Activated T-cell treated with anti-CD3 and anti-CD28 coated beads, Interleukin-2, amount 50 U/mL, for 72 hours (primary cell): ENCODE data around the gene PEPD. TPM values are rescaled to one million over a fixed set of nuclear protein-coding genes. Genes with fewer than 3 reads are reported as not detected.
"Not testable (repeated sequence)": the region's sequence is repeated elsewhere in the genome, so short reads cannot be mapped to it uniquely, and the experiment has no call there.

ENCODE experiments used
- ATAC-seq, 2 donors: fragments of 150-1000 bp; cut with Tn5 transposase; replicated peaks in 1 of 2; 2 replicates each; pipeline ENCODE4 v1.10.0; 2021; ENCODE audit warnings: moderate library complexity in 2 of 2, mild to moderate bottlenecking in 1 of 2
- DNase-seq, 2 donors: peaks; one replicate each; pipeline ENCODE4 v3.0.0; 2021 to 2022; ENCODE audit warnings: mixed read lengths in 1 of 2
- H3K27ac Mint-ChIP-seq: one replicate; pipeline ENCODE4 v1.8.0; 2022; ENCODE audit warnings: mild to moderate bottlenecking, moderate library complexity, mixed read lengths
- H3K27me3 Mint-ChIP-seq: one replicate; pipeline ENCODE4 v1.8.0; 2022; ENCODE audit warnings: low read depth, mixed read lengths
- H3K36me3 Mint-ChIP-seq, 2 donors: one replicate each; pipeline ENCODE4 v1.8.0; 2022; ENCODE audit warnings: mixed read lengths in 2 of 2, mild to moderate bottlenecking in 1 of 2; ENCODE audit not compliant: insufficient read depth in 2 of 2
- H3K4me1 Mint-ChIP-seq: one replicate; pipeline ENCODE4 v1.8.0; 2022; ENCODE audit warnings: low read depth, mixed read lengths
- H3K4me3 Mint-ChIP-seq, 2 donors: one replicate each; pipeline ENCODE4 v1.8.0; 2022; ENCODE audit warnings: mild to moderate bottlenecking in 2 of 2, mixed read lengths in 2 of 2, moderate library complexity in 2 of 2
- H3K9me3 Mint-ChIP-seq, 2 donors: one replicate each; pipeline ENCODE4 v1.8.0; 2022; ENCODE audit warnings: mixed read lengths in 2 of 2
- total RNA-seq, 2 donors: library from RNA; stranded (reverse); gene quantifications; one replicate each; pipeline ENCODE4 v1.2.3, GENCODE V29; 2022

The PEPD gene
- 10 to 100 TPM; 19.8 to 21.1 TPM for total RNA-seq

- Mint-ChIP-seq H3K27me3 (no peaks in the 10 kb centered on the region), H3K4me3 (peak within 1 kb of the TSS; percentile 96 to 97), H3K9me3 (no peaks in the 10 kb centered on the region), H3K36me3 (no peaks in the 10 kb centered on the region), H3K4me1 (peaks cover 22% of the 10 kb centered on the region), H3K27ac (peak within 1 kb of the TSS; percentile 77)
- DNase-seq (peak; percentile 85), ATAC-seq (peak; percentile 95 to 97)
Observed at GRCh38 chr19:33521480-33522370, at the start of gene PEPD. TSS of gene PEPD (minus strand) at chr19:33521791. CDS start at chr19:33521760, 31 bp downstream.

- peaks cover 28% of the 10 kb centered on the region for H3K27me3 Mint-ChIP-seq
- DNase-seq (no peak), ATAC-seq (no peak)
- no peaks in the 10 kb centered on the region for H3K4me1 Mint-ChIP-seq
- H3K4me3 Mint-ChIP-seq = no peak overlapping the region
- H3K27ac Mint-ChIP-seq = no peak overlapping the region
- H3K9me3 Mint-ChIP-seq = peaks cover 2 to 6% of the 10 kb centered on the region in 2 donors
- peaks cover 5% of the 10 kb centered on the region in 2 donors for H3K36me3 Mint-ChIP-seq
Observed at GRCh38 chr19:33569821-33570220, 48.2 kb upstream of the PEPD start.

- peaks cover 0 to under 1% of the 10 kb centered on the region in 2 donors for H3K36me3 Mint-ChIP-seq
- ATAC-seq (no peak), DNase-seq (no peak)
- H3K4me3 Mint-ChIP-seq = no peak overlapping the region
- H3K4me1 Mint-ChIP-seq = no peaks in the 10 kb centered on the region
- H3K27me3 Mint-ChIP-seq = peaks cover 23% of the 10 kb centered on the region
- no peaks in the 10 kb centered on the region for H3K9me3 Mint-ChIP-seq
- no peak overlapping the region for H3K27ac Mint-ChIP-seq
Observed at GRCh38 chr19:33568706-33569105, 47.1 kb upstream of the PEPD start.

DNA sequence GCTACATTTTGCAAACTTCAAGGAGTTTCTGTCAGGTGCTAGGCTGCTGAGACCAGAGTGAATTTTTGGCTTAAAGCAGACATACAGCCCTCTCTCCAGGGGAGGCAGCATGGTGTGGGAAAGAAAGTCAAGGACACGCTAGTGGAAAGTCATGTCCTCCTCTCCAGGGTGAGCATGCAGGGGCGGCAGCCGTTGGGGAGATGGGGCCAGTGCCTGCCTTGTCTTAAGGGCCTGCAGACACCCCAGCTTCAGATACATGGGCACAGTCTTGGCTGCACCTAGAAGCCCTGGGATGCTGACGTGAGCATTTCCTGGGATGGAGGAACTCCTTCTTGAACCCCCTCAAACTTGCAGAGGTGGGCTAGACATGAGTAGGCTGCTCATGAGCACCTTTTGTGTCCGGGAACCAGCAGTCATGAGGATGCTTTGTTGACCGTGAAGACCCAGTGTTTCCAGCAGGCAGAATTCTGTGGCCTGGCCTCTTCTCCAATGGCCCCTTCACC is 43.3 kb upstream of the PEPD start:
- Mint-ChIP-seq H3K27me3 (no peaks in the 10 kb centered on the region), H3K36me3 (no peaks in the 10 kb centered on the region)

DNA sequence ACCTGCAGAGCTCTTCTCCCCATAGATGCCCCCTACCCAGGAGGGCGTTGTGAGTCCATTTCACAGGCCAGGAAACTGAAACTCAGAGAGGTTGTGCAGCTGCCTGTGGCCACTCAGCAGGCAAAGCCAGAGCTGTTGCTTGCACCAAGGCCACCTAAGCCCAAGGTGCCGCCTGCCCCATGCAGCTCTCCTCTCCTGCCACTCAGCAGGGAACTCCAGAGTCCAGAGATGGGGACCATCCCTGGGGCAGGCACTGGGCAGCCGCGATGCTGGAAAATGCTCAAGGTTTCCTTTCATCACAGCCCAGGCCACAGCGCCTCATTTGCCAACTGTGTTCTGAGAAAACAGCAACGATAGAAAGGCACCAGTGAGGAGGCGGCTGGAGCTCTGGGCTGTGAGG is 41.0 kb upstream of the PEPD start:
- H3K27me3 Mint-ChIP-seq = no peaks in the 10 kb centered on the region
- no peak for ATAC-seq
- no peaks in the 10 kb centered on the region for H3K36me3 Mint-ChIP-seq
- H3K4me3 Mint-ChIP-seq = no peak overlapping the region
- H3K9me3 Mint-ChIP-seq = no peaks in the 10 kb centered on the region
- no peaks in the 10 kb centered on the region for H3K4me1 Mint-ChIP-seq
- DNase-seq = no peak
- H3K27ac Mint-ChIP-seq = no peak overlapping the region

More for the DNA sequence above, 43.3 kb upstream of the PEPD start:
- no peak for ATAC-seq
- DNase-seq = no peak
- Mint-ChIP-seq H3K27ac (no peak overlapping the region), H3K9me3 (no peaks in the 10 kb centered on the region), H3K4me3 (no peak overlapping the region), H3K4me1 (no peaks in the 10 kb centered on the region)

GRCh38 chr19:33561666-33562065 is 40.1 kb upstream of the PEPD start:
- not testable (repeated sequence) for H3K27ac Mint-ChIP-seq, H3K4me3 Mint-ChIP-seq, H3K27me3 Mint-ChIP-seq, H3K9me3 Mint-ChIP-seq, ATAC-seq, H3K4me1 Mint-ChIP-seq, DNase-seq, H3K36me3 Mint-ChIP-seq

DNA sequence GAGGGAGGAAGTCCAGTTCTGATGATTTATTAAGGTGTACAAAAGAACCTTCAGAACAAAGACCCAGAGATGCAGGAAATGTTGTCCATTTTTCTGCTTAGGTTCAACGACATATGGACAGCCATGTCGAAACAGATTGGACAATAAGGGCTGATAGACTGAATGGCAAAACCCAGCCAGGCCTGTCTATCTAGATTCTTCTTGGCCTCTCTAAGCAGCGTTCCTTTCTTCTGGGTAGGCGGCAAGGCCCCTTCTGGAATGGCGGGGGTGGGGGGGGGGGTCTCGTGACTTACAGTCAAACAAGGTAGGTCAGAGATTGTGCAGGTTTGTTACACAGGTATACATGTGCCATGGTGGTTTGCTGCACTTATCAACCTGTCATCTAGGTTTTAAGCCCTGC is 39.7 kb upstream of the PEPD start:
- H3K9me3 Mint-ChIP-seq = no peaks in the 10 kb centered on the region
- no peaks in the 10 kb centered on the region for H3K4me1 Mint-ChIP-seq

DNA sequence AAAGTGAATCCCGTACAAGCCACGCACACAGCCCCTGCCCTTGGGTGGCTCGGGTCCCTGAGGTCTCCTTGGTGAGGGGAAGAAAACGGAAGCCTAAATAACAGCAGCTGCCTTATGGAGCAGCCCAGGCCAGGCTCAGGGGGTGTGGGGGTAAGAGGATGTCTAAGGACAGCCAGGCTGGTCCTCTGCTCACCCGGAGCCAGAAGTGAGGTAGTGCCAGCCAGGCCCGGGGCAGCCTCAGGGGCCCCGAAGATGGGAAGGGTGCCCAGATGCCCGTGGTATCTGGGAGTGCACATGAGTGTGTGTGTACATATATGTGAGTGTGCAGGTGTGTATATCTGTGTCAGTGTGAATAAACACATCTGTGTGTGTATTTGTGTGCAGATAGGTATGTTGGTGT is 38.4 kb upstream of the PEPD start:
- Mint-ChIP-seq H3K4me3 (no peak overlapping the region), H3K27me3 (no peaks in the 10 kb centered on the region), H3K9me3 (no peaks in the 10 kb centered on the region), H3K27ac (no peak overlapping the region), H3K36me3 (no peaks in the 10 kb centered on the region), H3K4me1 (no peaks in the 10 kb centered on the region)
- ATAC-seq = no peak
- no peak for DNase-seq

More for the DNA sequence above, 39.7 kb upstream of the PEPD start:
- H3K36me3 Mint-ChIP-seq = no peaks in the 10 kb centered on the region
- no peak overlapping the region for H3K4me3 Mint-ChIP-seq
- no peaks in the 10 kb centered on the region for H3K27me3 Mint-ChIP-seq
- ATAC-seq = no peak
- H3K27ac Mint-ChIP-seq = no peak overlapping the region
- no peak for DNase-seq

DNA sequence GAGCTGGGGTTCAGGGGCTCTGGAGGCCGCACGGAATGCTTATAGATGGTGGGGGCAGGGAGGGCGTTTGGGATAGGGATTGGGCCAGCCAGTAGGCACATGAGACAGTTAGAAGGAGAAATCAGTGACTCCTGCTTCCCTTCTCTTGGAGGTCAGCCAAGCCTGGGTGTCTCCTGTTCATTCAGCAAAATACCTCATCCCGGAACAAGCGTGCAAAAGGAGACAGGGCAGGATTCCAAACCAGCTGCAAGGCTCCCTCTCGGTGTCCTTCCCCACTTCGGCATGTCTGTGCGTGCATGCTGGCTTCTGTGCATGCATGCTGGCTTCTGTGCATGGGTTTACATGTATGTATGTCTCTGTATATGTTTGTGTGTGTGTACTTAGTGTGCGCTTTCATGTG is 37.3 kb upstream of the PEPD start:
- H3K9me3 Mint-ChIP-seq = no peaks in the 10 kb centered on the region
- no peaks in the 10 kb centered on the region for H3K36me3 Mint-ChIP-seq

DNA sequence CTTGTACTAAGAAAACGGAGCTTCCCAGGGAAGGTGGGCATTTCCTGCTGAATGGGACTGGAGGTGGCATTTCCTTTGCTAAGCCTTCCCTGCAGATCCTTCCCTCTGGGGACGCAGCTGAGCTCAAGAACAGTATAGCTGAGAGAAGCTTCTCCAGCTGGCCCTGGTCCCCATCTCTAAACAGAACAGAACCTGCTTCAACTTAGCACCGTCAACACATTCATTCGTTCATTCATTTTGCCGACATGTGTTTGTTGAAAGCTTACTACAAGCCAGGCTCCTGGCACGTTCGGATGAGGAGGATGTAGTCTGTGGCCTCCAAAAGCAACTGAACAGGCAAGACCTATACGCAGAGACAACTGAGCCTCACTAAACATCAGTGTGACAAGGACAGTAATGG is 36.6 kb upstream of the PEPD start:
- Mint-ChIP-seq H3K27ac (no peak overlapping the region), H3K4me3 (no peak overlapping the region), H3K4me1 (no peaks in the 10 kb centered on the region), H3K36me3 (no peaks in the 10 kb centered on the region), H3K27me3 (no peaks in the 10 kb centered on the region), H3K9me3 (no peaks in the 10 kb centered on the region)
- DNase-seq (no peak), ATAC-seq (no peak)

More for the DNA sequence above, 37.3 kb upstream of the PEPD start:
- ATAC-seq = no peak
- Mint-ChIP-seq H3K4me3 (no peak overlapping the region), H3K27ac (no peak overlapping the region), H3K27me3 (no peaks in the 10 kb centered on the region), H3K4me1 (no peaks in the 10 kb centered on the region)
- no peak for DNase-seq

DNA sequence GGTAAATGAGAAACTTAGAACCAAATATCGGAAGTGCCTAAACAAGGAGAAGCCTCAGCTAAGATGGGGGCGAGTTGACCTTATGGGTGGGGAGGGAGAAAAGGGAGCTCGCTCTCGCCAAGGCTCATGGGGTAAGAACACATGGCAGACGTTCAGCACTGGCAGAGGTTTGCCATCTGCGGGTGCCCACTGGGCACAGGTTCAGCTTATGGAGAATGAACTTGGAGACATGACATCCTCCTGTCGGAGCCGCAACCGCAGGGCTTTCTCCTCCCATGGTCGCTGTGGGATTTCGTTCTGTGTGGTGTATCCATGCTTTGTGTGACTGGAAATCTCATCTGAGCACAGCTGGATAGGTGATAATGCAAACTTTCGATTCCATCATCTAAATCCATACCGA is 36.1 kb upstream of the PEPD start:
- no peaks in the 10 kb centered on the region for H3K27me3 Mint-ChIP-seq
- no peak overlapping the region for H3K4me3 Mint-ChIP-seq
- H3K9me3 Mint-ChIP-seq = no peaks in the 10 kb centered on the region

GRCh38 chr19:33557196-33557595 is 35.6 kb upstream of the PEPD start:
- H3K4me1 Mint-ChIP-seq = no peaks in the 10 kb centered on the region

More for the DNA sequence above, 36.1 kb upstream of the PEPD start:
- ATAC-seq = no peak
- Mint-ChIP-seq H3K27ac (no peak overlapping the region), H3K36me3 (no peaks in the 10 kb centered on the region), H3K4me1 (no peaks in the 10 kb centered on the region)
- DNase-seq = no peak

GRCh38 chr19:33556261-33556660 is 34.7 kb upstream of the PEPD start:
- Mint-ChIP-seq H3K4me1 (no peaks in the 10 kb centered on the region), H3K27me3 (no peaks in the 10 kb centered on the region), H3K9me3 (no peaks in the 10 kb centered on the region), H3K36me3 (no peaks in the 10 kb centered on the region), H3K4me3 (no peak overlapping the region), H3K27ac (no peak overlapping the region)
- ATAC-seq (no peak), DNase-seq (no peak)

More at GRCh38 chr19:33557196-33557595, 35.6 kb upstream of the PEPD start:
- no peak for ATAC-seq
- no peak for DNase-seq
- no peaks in the 10 kb centered on the region for H3K27me3 Mint-ChIP-seq
- no peak overlapping the region for H3K4me3 Mint-ChIP-seq
- H3K36me3 Mint-ChIP-seq = no peaks in the 10 kb centered on the region
- H3K27ac Mint-ChIP-seq = no peak overlapping the region
- H3K9me3 Mint-ChIP-seq = no peaks in the 10 kb centered on the region
